GM18520 (cell line): ENCODE measurements around the gene NUP42.

Source experiments
- ATAC-seq: cut with Tn5 transposase; IDR thresholded peaks from one replicate; pipeline ENCODE4 v1.9.1; 2021; ENCODE audit not compliant: unreplicated experiment

Gene NUP42

GRCh38 chr7:23234569-23235296 is 52.9 kb downstream of the NUP42 start:
- peak; percentile 86 for ATAC-seq

- ATAC-seq = no peak
These were observed 54.0 kb downstream of the NUP42 start for GRCh38 chr7:23235813-23236221.

GRCh38 chr7:23237000-23237399 is 55.2 kb downstream of the NUP42 start:
- no peak for ATAC-seq

- no peak for ATAC-seq
These were observed 57.3 kb downstream of the NUP42 start for GRCh38 chr7:23238983-23239652.

GRCh38 chr7:23239698-23240097 is 57.9 kb downstream of the NUP42 start:
- ATAC-seq = no peak

DNA sequence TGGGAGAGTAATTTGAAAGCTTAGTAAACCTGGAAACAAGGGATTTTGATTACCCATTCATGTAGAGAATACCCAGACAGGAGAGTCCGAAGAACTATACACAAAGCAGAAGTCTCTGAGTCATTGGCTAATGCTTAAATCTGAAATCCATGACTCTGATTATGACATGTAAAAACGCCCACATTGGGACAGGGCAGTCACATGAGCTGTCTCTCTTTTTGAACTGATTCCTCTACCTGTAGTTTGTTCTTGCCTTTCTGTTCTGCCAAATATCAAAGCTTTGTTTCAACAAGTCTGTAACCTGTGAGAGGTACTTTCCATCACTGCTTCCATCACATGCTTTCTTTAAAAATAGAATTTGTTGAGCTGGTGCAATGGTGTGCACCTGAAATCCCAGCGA is 60.5 kb downstream of the NUP42 start:
- ATAC-seq = no peak

DNA sequence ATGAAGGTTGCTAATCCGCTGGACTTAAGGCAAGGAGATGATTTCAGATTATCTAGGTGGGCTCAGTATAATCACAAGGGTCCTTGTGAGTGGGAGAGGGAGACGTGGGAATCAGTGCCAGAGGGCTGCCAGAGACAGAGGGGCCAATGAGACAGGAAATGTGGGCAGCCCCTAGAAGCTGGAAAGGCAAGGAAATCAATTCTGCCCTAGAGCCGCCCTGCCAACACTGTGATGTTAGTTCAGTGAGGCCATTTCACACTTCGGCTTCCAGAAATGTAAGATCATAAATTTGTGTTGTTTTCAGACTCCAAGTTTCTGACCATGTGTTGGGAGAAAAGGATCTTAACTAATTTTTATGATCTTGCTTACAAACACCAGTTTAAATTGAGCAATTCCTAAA is 61.1 kb downstream of the NUP42 start:
- ATAC-seq = no peak

- ATAC-seq = no peak
These were observed 64.7 kb downstream of the NUP42 start, which contains the start of gene GPNMB for GRCh38 chr7:23246555-23246954. TSS of gene GPNMB (plus strand) at chr7:23246775. CDS start at chr7:23246858, 83 bp downstream.

- no peak for ATAC-seq
These were observed 65.3 kb downstream of the NUP42 start for GRCh38 chr7:23247046-23247602.

DNA sequence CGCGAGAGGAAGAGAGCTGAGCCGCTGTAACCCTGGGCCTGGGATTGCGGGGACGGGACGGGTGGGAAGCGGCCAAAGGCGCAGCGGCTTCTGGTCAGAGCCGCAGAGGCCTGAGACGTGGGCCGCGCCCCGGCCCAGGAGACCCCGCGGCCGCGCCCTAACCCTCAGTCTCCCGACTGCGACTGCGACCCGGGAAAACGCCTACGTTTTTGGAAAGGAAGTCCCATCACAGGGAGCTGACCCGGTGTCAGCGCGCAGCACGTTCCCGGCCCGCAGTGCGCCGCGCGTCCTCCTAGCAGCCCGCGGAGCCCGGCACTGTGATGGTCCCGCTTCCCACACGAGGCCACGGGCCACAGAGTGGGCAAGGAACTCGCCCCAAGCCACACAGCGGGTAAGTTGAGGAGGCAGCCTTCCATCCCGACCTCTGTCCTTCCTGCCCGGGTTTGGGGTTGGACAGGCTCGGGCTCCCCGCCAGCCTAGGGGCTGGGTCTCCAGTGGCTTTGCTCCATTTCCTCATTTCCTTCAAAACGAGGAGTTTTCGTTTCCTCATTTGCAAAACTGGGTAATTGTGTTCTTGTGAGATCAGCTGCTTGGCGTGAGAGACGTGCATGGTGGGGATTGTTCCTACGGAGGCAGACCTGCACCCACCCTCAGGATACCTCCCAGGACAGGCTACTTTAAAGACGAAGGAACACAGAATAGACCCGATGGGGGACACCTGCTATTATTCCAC is 65.9 kb downstream of the NUP42 start:
- no peak for ATAC-seq

- ATAC-seq = no peak
These were observed 67.6 kb downstream of the NUP42 start for GRCh38 chr7:23249486-23249885.
